Measurements from ENCODE around the gene ETS1.

GRCh38 chr11:128549256-128549944, 38.0 kb downstream of the ETS1 start:
- TF ChIP-seq CTCF (IDR thresholded peaks at IDR 0.05; ENCODE audit: low read length) (no peak), EZH2 (IDR thresholded peaks at IDR 0.05; ENCODE audit: borderline replicate concordance, low read length) (no peak)

Measured in OCI-LY1 (cell line).